ENCODE data around the gene PLEKHG4.

Gene PLEKHG4

DNA sequence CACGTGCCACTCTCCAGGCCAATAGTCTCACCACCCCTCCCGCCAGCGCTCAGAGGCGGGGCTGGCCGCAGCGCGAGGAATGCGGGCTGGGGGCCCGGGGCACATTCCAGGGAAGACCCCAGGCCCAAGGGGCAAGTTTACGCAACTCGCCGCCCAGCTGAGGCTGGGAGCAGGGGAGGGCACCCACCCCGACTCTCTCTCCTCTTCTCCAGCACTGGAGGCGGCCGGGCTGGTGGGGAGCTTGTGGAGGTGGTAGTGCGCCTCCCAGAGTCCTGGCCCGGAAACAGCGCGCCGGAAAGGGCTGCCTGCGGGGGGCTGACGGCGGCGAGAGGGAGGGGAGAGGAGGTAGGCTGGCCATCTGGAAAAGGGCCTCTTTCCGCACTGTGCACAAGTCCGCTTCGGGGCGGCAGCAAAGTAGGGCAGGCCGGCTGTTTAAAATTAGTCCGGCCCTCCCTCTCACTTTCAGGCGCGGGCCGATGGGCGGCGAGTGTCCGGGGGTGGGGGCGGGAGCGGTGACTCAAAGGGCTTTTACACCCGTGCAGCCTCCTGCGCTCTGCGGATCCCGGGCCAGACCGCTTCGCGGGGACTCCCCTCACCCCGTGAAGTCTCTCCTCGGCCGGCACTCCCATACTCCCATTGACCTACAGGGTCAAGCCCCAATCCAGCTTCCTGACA lies 33.1 kb upstream of the PLEKHG4 start:
- DNase-seq: peak in 1 of 2 donors; percentile 39

DNA sequence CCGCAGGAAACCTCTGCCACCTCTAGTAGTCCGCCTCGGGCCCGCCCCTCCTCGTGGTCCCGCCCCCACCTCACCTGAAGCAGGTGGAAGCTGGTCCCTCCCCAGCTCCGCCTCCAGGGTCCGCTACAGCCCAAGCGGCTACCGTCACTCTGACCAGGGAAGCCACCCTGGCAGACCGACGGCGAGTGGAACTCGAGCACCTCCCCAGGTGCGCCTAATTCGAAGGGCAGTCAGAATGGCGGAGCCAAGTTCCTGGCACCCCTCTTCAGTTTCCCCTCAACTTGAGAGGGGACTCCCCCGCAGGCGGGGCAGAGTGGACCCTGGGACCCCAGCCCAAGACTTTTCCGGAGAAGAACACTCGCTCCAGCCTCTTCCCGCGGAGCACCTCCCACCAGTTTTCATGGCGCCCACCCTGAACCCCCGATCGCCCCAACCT lies 32.6 kb upstream of the PLEKHG4 start:
- no peak for DNase-seq

DNA sequence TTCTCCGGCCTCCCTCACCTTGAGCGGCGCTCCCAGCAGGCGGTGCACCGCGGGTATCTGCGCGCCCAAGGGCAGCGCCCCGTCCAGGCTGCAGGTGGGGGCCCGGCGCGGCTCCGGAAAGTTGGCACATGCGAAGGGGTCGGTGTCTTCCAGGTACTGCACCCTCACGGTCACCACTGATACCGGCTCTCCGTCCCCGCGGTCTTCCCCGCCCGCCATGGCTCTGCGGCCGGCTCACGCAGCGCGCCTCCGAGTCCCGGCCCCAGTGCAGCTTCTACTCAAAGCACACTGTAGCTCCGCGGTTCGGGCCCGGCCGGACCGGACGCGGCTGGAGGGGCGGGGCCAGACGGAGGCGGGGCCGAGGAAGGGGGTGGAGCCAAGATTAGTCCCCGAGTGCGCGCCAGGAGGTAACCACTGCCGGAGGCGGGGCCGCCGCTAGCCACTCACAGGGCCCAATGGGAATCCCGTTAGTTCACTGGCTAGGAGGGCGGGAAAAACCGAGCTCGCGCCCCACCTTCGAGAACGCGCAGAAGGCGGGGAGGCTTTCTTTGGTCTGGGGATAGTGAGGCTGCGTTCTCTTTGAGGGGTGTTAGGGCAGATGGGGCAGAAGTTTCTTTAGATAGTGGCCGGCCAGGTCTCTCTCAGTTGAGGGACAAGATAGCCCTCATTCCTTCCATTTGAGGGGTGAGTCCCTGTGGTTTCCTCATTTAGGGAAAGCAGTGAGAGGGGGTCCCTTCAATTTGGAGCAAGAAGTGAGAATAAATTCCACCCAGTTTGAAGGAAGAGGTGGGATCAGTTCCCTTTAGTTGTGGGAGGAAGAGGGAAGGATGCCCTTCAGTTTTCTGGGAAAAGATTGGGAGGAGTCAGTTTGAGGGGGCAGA lies 31.9 kb upstream of the PLEKHG4 start, which contains the start of gene FHOD1:
TSS of gene FHOD1 (minus strand) at position 290 of the 881 bp plus-strand sequence. CDS start at position 219, 71 bp downstream.
- DNase-seq: peak; percentile 99

DNA sequence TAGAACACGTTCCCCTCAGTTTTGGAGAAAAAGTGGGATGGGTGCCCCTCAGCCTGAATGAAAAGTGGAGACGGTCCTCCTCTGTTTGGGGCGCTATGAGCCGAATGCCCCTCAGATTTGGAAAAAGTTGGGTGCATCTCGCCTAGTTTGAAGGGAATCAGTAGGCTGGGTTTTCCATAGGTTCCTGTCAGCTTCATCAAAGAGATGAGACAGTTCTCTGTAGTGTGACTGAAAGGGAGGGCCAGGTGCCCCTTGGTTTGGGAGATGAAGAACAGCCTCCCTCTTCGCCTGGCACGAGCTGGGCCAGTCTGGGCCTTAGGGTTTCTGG lies 31.3 kb upstream of the PLEKHG4 start:
- DNase-seq: no peak

DNA sequence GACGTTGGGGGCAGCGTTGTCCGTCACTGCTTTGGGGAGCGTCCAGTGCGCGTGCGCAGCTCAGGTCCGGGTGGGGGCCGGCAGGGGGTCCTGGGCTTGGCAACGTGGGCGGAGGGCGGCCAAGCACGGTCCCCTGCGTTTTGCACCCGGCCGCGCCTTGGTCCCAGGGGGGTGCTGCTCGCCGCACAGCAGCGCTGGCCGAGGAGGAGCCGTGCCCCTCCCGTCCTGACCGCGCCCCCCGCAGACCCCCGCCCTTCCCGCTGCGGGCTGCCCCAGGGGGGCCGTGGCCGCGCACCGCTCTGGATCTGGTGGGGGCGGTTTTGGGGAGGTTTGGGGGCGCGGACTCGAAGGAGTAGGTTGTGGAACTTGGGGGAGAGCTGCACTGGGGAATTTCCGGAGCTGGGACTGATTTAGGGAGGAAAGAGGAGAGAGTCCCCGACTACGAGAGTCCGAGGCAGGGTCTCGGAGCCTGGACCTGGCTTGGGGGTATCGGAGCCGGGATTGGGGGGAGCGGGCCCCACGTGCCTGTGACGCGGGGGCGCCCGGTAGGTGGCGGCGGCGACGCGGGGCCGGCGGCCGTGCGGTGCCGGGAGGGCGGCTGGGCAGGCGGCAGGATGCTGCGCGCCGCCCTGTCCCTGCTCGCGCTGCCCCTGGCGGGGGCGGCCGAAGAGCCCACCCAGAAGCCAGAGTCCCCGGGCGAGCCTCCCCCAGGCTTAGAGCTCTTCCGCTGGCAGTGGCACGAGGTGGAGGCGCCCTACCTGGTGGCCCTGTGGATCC lies 30.7 kb upstream of the PLEKHG4 start, which contains the start of gene SLC9A5:
TSS of gene SLC9A5 (plus strand) at position 579 of the 777 bp plus-strand sequence. CDS start at position 615, 36 bp downstream.
- peak in 1 of 2 donors; percentile 37 for DNase-seq

DNA sequence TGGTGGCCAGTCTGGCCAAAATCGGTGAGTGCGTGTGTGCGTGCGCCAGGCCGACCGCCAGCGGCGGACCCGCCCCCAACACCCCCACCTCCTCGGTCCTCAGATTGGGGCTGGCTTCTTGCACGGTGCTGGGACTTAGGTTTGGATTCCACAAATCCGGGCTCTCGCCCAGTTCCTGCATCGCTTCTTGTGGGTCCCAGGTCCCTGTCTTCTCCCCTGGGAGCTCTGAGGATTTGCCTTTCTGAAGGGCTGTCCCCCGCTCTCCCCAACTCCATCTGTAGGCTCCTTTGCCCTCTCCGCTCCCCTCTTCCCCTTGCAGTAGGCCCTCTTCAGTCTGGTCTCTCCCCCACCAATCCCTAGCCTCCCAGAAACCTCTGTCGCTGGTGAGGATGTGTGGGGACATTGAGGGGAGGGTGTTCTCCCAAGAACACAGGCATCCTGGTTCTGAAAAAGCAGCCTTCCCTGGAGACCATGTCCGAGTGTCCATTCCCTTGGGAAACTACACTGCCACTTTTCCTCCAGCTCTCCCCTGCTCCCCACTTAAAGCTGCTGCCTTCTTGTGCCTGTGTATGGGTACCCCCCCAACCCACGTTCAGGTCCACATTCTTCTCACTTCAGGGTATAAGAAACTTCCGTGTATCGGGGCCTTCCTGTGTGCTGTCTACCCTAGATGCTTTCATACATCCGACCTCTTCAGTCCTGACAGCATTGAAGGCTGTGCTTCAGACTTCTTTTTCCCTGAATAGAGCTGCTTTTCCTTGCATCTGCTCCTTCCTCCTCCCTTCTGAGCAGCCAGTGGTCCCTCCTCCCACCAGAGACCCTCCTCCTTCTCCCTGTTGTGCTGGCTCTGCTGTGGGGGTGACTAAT lies 29.9 kb upstream of the PLEKHG4 start:
- DNase-seq: no peak

DNA sequence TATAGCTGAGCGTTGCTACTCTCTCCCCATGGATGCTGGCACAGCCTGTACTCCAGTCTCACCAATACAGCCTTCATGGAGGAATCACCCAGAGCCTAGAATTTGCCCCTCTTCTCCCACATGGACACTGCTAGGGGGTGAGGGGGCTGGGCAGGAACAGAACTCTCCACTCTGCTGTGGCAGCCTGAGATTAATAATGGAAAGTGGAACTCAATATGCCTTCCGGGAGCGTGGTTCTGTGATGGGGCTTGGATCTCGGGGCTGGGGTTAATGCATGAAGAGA lies 29.3 kb upstream of the PLEKHG4 start:
- no peak for DNase-seq

DNA sequence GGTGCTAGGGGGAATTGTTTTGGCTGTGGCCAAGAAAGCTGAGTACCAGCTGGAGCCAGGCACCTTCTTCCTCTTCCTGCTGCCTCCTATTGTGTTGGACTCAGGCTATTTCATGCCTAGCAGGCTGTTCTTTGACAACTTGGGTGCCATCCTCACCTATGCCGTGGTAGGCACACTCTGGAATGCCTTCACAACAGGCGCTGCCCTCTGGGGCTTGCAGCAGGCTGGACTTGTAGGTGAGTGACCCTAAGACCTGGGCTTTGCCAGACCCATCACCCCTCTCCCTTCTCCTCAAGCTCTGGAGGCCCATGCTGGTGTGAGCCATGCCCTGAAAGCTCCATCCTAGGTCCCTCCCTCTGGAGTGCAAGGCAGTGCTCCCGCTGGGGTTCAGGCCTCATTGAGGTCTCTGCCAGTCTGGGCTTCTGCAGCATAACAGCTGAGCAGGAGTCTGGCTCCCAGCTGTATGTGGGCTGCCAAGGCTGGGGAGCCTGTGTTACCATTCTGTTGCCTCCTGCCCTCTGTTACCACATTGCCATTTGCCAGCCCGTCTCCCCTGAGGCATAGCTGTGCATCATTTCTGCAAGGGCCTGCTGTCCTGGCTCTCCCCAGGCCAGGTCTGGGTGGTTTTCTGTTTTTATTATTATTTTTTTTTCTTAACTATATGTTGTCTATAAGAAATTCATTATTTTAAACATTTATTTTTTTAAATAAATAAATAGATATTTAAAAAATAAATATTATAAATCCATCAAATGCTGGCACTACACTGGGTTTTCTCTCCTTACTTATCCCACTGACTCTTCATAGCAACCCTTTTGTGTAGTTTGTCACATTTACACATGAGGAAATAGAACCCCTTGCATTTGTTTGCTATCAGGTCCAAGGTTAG lies 26.5 kb upstream of the PLEKHG4 start:
- no peak for DNase-seq

DNA sequence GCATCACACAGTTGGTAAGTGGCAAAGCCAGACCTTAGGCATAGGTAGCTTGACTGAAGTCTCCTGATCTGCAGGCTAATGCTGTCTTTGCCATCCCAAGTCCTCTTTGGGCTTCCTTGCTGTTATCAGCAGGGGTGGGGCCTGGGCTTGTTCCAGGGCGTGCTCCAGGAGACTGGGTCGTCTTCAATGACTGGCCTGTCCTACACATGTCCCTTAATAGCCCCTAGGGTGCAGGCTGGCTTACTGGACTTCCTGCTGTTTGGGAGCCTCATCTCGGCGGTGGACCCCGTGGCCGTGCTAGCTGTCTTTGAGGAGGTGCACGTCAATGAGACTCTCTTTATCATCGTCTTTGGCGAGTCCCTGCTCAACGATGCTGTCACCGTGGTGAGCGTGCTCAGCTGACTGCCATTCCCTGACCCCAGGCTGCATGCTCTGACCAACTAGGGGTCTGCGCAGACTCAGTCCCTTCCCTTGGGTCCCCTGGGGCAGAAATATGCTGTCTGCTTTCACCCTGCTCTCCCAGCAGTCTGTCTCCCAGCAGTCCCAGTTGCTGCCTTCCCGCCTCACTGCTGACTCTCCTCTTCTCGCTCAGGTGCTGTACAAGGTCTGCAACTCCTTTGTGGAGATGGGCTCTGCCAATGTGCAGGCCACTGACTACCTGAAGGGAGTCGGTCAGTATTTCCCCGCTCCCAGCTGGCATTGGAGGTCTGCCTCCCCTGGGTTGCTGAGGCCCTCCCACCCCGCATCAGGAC lies 24.4 kb upstream of the PLEKHG4 start:
- no peak for DNase-seq

DNA sequence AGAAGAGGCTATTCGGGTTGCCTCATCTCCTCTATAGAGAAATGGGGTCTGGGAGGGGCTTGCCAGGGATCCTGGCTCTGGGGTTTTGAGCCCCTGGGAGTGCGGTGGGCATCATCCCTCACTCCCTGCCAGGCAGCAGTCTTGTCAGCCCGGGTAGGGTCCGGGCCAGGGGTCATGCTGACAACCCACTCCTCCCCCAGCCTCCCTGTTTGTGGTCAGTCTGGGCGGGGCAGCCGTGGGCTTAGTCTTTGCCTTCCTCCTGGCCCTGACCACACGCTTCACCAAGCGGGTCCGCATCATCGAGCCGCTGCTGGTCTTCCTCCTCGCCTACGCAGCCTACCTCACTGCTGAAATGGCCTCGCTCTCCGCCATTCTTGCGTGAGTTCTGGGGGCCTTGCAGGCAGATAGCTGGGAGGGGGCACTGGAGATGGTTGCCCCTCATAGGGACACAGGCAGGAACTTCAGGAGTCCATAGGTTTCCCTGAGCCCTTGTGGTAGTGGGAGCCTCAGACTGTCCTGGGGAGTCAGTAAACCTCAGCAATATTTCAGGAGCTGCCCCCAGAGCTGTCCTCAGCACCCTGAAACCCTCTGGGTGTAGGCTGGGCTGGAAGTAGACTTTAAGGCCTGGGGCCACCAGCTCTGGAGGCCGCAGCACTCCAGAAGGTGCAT lies 23.6 kb upstream of the PLEKHG4 start:
- DNase-seq: no peak

DNA sequence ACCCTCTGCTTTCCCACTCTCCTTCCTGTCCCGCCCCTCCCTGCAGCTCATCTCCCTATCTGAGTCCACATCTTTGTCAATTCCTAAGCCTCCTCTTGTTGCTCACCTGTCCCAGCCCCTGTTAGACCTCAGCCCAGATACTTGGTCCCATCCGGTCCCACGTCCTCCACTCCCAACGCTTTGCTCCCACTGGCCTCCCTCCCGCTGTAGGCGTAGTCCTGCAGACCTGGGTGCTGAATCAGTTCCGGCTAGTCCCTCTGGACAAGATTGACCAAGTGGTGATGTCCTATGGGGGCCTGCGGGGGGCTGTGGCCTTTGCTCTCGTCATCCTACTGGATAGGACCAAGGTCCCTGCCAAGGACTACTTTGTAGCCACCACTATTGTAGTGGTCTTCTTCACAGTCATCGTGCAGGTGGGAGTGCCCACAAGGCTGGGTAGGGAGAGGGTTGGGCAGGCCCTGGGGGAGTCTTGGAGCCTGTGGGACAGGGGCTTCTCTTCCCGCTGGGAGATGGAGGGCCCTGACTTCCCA lies 22.6 kb upstream of the PLEKHG4 start:
- no peak for DNase-seq

DNA sequence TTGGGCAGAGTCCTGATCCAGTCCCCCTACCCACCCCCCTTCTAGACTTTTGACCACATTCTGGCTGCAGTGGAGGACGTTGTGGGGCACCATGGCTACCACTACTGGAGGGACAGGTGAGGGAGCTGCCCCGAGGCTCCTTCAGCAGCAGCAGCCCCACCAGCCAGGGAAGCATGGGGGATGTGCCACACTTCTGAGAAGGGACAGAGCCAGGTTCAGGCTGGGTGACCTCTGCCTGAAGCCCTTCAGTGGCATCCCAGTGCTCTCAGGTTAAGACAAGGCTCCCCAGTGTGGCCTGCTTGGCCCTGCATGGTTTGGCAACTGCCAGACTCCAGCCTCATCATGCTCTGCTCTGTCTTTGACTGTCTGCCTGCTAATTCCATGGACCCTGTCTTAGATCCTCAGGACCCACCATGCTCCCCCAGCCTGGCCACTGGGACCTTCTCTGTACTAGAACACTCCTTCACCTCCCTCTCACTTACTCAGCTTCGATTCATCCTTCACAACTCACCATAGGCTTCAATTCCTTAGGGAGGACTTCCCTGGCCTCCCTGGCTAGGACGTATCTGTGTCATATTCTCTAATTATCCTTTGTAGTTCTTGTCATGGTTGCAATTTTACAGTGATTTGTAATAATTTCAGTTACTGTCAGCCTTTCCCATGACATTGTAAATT lies 21.7 kb upstream of the PLEKHG4 start:
- DNase-seq: no peak

DNA sequence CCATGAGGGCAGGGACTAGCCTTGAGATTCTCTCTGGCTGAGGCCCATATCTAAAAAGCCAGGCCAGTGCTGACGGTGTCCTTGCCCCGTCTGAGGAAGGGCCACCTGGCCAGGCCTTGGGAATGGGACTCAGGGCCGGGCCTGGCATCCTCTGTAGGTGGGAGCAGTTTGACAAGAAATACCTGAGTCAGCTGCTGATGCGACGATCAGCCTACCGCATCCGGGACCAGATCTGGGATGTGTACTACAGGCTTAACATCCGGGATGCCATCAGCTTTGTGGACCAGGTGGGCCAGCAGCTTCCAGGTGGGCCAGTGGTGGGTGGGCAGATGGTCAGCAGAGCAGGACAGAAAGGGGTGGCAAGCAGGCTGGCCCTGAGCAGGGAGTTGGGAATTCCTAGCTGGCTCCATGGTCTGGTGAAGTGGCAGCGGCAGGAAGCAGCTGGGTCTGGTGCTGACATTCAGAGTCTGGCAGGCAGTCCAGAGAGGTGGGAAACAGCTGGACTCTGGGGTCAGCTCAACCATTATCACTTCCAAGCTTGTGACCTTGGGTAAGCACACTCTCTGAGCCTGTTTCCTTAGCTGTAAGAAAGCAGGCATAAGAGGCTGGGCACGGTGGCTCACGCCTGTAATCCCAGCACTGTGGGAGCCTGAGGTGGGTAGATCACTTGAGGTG lies 21.0 kb upstream of the PLEKHG4 start:
- no peak for DNase-seq

DNA sequence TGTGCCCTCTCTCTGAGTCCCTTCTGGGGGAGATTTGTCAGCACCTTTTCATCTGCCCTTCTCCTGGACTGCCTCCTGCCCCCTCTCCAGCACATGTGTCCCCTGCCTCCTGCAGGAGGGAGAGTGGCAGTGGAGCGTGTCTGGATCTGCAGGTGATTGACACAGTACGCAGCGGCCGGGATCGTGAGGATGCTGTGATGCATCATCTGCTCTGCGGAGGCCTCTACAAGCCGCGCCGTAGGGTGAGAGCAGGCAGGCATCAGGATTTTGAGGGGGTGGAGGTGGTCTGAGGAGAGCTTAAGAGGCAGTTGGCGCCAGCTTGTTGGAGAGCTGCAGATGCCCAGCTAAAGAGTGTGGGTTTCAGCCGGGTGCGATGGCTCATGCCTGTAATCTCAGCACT lies 19.6 kb upstream of the PLEKHG4 start:
- no peak for DNase-seq

DNA sequence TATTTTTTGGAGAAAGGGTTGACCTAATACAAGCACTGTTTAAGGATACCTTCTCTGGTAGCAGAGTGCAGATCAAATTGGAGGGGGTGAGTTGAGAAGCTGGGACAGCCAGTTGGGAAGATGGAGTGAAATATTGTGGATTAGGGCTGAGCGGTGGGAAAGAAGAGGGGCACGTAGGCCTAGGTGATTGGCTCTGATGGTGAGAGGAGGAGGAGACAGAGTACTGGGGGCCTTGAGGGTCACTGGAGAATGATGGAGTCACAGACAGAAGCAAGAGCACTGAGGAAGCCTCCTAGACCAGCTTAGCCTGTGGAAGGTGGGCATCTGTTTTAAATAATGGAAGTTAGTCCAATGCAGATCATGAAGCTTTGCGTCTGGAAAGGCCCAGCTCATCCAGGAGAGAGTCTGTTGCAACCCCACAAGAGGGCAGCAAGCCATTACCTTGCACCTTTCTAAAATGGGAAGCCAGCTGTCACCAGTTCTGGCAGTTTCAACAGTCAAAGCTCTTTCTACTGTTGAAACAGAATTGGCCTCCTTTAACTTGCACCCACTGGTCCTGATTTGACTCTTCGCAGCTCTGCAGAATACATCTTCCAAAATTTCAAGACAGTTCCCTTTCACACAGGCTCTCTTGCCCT lies 18.8 kb upstream of the PLEKHG4 start:
- DNase-seq: no peak

DNA sequence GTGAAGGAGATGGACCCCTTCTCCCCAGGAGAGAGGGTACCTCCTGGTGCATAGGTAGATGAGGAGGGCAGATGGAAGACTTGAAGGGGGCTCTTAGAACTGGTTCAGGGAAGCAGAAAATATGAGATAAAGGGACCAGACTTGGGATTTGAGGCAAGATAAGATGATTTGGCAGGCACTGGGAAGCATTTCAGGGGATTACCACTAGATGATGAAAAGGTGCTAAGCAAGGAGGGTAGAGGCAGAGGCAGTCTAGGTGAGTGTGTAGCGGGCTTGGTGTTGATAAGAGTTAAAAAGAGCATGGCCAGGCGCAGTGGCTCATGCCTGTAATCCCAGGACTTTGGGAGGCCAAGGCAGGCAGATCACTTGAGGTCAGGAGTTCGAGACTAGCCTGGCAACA lies 16.1 kb upstream of the PLEKHG4 start:
- DNase-seq: no peak

DNA sequence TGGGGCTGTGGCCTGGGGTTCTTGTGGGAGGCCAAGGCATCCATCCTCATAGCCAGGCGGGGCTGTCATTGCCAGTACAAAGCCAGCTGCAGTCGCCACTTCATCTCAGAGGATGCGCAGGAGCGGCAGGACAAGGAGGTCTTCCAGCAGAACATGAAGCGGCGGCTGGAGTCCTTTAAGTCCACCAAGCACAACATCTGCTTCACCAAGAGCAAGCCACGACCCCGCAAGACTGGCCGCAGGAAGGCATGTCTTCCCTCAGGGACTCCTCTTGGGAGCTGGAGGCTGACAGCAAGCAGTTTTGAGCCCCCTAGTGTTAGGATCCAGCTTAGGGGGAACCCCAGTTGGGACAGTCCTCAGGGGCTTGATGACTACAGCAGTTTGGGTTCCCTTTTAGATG lies 15.1 kb upstream of the PLEKHG4 start:
- DNase-seq: no peak

DNA sequence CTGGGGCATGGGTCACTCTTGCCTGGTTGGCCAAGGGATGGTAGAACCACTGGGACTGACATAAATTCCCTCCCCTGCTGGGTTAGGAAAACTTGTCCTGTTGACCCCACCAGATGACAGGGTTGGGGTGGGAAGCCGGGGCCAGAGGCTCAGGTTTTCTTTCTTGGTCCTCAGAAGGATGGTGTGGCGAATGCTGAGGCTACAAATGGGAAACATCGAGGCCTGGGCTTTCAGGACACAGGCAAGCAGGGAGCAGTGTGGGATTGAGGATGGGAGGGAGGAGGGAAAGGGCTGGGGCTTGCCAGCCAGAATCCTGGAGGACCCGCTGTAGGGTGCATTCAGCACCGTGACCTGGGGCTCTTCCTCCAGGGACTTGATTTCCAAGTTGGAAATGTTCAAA lies 14.5 kb upstream of the PLEKHG4 start:
- DNase-seq: no peak

All from stimulated activated CD4-positive, alpha-beta T cell treated with anti-CD3 and anti-CD28 coated beads, Interleukin-2, amount 100 ng/mL, for 48 hours (primary cell).